NCI-H2196 treated with DMSO at 0.1 percent for 48 hours (cell line): Measurements from ENCODE around the gene TMEM271.
"Not testable (repeated sequence)": the region's sequence is repeated elsewhere in the genome, so short reads cannot be mapped to it uniquely, and the experiment has no call there.

Experiments
- DNase-seq: peaks from one replicate; lab custom pipeline; 2025; ENCODE audit not compliant: unreplicated experiment; lab: John Stamatoyannopoulos, UW

Gene TMEM271

DNA sequence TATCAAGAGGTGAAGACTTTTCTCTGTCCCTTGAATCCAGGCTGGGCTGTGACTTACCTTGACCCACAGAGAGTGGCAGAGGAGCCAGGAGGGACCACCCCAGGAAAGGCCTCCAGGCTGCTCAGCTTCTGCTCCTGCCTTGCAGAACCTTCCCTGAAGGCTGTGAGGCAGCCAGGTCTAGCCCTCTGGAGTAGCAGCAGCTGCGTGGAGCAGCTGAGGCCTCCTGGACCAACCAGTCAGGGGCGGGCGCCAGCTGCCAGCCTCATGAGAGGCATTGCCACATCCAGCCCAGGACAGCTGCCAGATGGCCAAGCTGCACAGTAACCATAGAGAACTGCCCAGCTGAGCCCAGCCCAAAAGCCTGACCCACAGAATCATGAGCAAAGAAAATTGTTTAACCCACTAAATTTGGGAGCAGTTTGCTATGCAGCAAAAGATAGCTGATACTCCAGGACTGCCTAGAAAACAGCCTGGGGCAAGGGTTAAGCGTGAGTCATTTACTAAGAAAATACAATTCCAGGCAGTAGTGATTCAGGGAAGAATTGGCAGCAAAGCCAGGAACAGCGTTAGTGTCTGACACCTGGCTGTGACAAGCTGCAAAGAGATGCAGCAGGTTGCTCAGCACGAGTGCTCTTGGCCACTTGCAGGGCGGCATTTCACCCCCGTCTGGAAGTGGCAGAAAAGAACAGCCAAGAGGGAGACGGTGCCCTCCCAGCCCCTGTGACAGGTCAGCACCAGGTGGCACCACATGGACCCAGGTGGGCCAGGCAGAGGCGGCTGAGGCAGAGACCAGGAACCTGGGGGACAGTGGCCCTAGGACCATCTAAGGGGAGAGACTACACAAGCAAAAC, 34.5 kb upstream of the TMEM271 start:
- DNase-seq: peak; percentile 87

DNA sequence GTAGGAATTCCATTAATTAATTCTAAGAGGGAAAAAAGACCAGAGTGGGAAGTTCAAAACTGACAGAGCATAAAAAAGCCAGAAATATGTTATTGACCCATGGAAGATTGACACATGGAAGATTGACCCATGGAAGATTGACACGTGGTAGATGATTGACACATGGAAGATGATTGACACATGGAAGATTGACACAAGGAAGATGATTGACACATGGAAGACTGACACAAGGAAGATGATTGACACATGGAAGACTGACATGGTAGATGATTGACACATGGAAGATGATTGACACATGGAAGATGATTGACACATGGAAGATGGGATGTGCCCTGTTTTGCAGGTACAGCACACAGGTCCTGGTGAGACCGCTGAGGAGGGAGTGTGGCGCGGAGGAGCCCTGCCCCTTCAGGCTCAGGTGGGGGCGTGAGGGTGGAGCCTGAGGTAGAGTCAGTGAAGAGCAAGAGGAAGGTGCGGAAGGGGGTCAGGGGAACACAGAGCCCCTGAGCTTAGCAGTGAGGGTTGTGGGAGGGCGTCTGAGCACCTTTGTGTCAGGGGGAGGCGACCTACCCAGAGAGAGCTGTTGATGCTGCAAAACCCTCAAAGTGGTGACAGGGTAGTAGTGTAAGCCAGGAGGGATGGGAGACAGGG, 33.4 kb upstream of the TMEM271 start:
- no peak for DNase-seq

DNA sequence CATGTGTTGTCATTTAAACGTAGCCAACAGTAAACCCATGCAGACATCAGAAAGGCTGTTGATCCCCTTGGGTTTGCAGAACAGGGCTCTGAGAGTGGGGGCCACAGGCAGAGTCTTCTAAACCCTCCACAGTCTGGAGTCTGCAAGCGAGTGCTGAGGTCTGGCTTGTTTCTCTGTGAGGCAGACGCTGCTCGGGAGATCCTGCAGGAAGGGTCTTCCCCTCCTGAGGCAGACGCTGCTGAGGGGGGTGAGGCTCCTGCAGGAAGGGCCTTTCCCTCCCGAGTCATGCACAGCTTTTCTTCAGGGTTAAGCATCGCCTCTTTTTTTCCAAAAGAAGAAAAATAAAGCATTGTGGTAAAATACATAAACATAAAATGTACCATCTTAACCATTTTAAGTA, 32.1 kb upstream of the TMEM271 start:
- no peak for DNase-seq

DNA sequence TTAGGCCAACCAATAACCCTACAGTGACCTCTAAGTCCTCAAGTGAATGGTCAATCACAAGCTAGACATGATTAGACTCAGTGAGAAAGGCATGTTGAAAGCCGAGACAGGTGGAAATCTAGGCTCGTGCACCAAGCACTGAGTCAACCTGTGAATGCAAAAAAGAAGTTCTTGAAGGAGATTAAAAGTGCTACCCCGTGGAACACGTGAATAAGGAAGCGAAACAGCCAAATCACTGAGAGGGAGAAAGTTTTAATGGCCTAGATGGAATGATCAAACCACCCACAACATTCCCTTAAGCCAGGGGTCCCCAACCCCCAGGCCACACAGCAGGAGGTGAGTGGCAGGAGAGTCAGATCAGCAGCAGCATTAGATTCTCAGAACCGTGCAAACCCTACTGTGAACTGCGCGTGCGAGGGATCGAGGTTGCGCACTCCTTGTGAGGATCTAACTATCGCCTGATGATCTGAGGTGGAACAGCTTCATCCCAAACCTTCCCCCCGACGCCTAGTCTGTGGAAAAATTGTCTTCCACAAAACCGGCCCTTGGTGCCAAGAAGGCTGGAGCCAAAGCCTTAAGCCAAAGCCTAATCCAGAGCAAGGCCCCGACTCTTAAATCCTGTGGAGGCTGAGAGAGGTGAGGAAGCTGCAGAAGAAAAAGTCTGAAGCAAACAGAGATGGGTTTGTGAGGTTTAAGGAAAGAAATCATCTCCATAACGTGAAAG, 29.8 kb upstream of the TMEM271 start:
- DNase-seq: no peak

DNA sequence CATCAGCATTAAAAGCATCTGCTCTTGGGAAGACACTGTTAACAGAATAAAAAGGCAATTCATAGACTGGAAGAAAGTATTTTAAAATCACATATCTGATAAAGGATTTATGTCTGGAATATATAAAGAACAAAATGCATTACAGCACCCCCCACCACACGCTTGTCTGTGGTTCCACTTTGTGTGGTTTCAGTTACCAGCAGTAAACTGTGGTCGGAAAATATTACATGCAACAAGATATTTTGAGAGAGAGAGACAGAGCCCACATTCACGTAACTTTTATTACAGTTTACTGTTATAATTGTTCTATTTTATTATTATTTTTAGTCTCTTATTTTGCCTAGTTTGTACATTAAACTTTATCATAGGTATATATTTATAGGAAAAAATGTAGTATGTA, 28.0 kb upstream of the TMEM271 start:
- DNase-seq: no peak

DNA sequence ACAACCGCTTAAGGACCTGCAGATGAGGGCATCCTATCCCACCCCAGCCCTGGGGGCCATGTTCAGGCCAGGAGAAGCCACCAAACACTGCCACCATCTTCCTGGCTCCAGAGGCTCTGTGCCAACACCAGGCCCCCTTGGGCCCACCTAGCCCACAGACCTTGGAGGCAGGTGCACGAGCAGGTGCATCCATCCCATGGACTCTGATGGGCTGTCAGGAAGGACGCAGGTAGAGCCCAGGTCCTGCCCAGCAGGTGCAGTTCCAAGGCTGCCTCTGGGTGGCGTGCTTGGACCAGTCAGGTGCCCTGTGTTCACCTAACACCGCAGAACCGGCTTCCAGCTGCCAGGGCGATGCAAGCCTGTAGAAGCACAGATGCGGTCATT, 26.5 kb upstream of the TMEM271 start:
- peak; percentile 51 for DNase-seq

DNA sequence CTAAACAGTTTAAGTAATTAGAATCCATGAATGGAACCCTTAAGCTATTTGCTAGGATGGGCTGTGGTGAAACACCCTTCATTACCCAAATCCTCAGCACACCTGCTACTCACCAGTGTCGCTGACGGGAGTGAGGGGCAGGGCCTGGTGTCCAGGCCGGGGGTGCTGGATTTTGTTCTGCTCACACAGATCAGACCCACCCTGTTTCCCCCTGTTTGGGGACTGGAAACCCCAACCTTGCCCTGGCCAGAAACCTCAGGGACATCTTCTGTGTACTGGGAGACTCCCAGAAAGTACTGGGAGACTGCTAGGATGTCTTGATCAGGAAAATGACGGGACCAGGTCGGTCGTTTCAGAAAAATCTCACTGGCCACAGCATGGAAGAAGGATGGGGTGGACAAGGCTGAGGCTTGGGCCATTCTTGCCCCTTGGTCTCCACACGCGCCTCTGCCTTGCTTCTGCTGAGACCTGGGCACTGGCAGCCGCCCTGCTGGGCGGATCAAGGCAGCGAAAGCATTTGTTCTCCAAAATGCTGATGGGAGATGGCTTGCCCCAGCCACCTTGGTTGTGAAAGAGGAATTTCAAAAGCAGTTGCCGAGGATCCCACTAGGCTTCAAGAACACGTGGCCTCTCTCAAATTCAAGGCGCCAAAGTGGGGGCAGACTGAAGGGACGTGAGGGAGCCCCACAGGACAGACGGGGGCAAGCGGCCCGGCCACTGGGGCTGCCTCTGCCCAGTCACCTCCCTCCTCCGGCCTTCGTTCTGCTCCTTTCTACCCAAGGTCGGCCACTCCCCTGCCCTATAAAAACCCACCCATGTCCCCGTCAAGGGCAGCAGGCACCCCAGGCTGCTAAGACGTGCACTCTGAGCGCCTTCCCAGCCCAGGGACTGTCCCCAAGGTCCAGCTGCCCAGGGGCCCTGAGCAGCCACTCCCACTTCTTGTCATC, 25.8 kb upstream of the TMEM271 start:
- DNase-seq: no peak

DNA sequence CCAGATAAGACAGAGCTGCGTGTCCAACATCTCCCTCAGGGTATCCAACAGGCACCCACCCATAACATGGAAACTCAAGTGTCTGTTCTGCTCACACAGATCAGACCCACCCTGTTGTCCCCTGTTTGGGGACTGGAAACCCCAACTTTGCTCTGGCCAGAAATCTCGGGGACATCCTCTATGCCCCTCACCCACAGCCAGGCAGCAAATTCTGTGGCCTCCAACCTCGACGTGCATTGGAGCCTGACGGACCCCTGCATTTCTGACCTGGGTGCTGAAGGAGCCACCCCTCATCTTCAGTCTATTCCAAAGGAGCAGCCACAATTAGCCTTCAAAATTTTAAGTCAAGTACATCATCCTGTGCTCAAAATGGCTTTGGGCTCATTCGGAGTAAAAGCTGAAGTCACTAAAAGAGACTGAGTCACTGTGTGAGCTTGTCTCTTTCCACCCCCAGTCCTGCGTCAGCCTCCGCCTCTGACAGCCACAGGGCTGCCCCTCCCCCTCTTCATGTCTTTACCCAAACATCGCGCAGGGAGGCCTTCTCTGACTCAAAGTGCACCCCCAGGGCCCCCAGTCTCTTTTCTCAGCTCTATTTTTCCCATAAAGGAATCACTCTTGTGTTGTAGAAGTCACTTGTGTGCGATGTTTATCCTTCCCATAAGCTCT, 24.9 kb upstream of the TMEM271 start:
- DNase-seq: no peak

DNA sequence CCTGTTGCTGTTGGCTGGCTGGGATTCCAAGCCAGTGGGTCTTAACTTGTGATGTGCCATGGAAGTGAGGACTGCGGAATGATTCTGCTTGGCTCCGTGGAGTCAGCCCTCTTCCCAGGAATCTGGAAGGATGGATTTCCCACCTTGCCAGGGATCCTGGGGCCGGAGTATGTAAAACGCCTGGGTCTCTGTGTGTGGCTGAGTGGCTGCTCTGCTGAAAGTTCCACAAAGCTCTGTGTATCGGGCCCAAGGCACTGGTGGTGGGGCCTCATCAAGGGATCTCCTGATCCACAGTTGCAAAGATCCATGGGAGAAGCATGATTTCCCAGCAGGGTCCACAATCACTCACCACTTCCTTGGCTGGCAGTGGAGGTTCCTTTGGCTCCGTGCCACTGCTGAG, 24.1 kb upstream of the TMEM271 start:
- DNase-seq: no peak

DNA sequence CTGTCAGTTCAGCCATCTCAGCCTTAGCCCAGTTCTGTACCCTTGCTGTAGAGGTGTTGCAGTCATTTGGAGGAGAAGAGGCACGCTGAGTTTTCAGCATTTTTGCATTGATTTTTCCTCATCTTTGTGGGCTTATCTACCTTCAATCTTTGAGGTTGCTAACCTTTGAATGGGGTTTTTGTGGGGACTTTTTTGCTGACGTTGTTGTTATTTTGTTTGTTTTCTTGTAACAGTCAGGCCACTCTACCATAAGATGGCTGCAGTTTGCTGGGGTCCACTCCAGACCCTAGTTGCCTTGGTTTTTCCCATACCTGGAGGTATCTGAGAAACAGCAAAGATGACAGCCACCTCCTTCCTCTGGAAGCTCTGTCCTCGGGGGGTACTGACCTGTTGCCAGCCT, 22.8 kb upstream of the TMEM271 start:
- DNase-seq: no peak

DNA sequence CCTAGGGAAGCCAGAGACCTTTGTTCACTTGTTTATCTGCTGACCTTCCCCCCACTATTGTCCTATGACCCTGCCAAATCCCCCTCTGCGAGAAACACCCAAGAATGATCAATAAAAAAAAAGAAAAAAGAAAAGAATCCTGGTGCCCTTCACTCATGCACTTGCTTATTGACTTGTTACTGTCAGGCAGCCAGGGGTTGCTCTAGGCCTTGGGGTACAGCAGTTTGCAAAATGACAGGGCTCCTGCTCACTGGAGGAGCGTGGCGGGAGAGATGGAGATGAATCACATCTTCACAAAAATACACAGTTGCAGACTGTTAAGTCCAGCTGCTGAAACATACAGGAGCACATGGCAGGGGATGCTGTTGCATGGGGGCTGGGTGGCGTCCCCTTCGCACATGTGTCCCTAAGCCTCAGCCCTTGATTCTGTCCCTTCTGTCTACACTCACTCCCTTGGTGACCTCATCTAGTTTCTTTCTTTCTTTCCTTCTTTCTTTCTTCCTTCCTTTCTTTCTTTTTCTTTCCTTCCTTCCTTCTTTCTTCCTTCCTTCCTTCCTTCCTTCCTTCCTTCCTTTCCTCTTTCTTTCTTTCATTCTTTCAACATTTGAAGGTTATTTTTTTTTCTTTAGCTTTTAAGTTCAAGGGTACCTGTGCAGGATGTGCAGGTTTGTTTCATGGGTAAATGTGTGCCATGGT, 16.9 kb upstream of the TMEM271 start:
- DNase-seq: no peak

DNA sequence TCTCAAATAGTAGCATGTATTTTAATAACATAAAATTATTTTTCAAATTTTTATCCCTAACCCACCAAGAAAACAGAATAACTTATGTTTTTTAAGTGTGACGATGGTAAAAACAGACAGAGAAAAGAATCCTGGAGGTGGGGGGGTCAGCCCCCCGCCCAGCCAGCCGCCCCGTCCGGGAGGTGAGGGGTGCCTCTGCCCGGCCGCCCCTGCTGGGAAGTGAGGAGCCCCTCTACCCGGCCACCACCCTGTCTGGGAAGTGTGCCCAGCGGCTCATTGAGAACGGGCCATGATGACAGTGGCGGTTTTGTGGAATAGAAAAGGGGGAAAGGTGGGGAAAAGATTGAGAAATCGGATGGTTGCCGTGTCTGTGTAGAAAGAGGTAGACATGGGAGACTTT, 16.1 kb upstream of the TMEM271 start:
- DNase-seq: not testable (repeated sequence)

DNA sequence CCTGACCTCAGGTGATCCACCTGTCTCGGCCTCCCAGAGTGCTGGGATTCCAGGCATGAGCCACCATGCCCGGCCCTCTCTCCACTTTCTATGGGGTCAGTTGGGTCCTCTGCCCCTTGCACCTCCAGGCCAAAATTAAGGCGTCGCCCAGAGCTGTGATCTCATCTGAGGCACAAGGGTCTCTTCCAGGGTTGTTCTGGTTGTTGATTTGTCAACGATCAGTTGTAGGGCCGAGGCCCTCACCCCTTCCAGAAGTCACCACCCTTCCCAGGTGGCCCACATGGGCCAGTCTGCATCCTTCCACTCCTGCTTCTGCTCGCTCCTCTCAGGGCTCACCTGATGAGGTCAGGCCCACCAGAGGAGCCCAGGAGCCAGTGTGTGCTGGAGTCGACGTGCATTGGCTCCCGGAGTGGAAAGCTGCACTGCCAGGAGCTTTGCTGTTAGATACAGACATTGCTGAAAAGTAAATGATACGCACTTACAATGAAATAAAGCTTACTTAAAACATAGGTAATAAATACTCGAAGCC, 14.3 kb upstream of the TMEM271 start:
- no peak for DNase-seq

DNA sequence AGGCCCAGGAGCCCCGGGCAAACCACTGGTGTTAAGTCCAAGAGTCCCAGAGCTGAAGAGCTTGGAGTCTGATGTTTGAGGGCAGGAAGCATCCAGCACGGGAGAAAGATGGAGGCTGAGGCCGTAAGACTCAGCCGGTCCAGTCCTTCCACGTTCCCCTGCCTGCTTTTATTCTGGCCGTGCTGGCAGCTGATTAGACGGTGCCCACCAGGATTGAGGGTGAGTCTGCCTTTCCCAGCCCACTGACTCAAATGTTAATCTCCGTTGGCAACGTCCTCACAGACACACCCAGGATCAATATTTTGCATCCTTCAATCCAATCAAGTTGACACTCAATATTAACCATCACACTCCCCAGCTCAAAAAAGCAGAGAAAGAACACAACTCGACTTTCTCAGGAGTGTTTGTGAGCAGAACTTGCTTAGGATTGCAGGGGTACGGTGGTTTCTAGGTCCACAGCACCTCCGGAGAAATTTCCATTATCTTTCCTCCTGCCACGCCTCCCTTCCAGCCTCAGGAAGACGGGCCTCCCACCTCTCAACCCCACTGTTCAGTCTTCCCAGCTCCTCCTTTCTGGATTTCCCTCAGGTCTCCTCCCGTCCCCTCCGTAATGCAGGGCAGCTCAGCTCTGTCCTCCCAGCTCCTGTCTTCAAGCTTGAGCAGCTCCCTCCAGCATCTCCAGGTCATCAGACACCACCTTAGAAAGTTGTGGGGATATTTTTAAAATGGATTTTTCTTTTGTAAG, 13.3 kb upstream of the TMEM271 start:
- DNase-seq: no peak

DNA sequence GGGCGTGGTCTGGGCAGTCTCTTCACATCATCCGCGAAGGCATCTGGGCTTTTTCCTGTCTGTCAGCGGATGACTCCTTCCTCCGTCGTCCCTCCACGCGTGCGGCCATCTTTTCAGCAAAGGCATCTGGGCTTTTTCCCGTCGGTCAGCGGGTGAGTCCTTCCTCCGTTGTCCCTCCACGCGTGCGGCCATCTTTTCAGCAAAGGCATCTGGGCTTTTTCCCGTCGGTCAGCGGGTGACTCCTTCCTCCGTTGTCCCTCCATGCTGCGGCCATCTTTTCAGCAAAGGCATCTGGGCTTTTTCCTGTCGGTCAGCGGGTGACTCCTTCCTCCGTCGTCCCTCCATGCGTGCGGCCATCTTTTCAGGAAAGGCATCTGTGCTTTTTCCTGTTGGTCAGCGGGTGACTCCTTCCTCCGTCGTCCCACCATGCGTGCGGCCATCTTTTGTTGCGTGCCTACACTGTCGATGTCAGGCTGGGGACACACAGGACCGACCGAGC, 12.3 kb upstream of the TMEM271 start:
- DNase-seq: no peak

DNA sequence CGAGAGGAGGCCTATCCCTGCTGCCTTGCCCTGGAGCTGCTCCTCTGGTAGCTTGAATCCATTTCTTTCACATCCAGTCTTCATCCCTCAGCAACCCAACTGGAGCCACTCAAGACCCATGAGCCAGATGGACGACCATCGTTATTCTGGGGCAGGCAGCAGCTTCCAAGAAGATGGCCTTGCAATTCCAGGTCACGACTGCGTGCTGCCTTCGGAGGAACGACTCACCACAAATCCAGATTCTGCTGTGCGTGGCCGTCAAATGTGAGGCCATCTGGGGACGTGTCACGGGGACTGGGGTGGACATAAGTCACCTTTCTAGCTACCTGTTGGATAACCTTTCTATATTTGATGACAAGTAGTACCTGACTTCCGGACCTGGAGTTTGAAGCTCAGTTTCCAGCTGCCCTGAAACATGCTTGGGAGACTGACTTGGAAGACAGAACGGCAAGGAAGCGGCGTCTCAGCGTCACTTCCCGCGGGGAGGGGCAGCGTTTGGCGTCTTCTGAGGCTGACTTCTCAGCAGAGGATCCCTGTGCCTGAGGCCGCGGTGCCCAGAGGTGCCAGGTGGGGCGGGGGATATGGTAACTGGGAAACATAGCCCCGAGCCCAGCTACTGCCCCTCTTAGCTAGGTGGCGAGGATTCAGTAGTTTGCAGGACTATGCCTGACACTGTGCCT, 11.7 kb upstream of the TMEM271 start:
- no peak for DNase-seq

DNA sequence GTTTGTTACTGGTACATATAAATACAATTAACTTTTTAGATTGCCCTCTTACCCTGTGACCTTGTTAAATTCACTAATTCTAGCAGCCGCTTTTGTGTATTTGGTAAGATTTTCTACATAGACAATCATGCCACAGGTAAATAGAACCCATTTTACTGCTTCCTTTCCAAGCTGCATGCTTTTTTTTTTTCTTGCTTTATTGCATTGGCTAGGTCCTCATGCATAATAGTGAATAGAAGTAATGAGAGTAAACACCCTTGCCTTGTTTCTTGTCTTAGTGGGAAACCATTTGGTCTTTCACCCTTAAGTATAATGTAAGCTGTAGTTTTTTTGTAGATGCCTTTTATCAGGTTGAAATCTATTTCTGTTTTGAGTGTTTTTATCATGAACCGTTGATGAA, 7.7 kb upstream of the TMEM271 start:
- no peak for DNase-seq

DNA sequence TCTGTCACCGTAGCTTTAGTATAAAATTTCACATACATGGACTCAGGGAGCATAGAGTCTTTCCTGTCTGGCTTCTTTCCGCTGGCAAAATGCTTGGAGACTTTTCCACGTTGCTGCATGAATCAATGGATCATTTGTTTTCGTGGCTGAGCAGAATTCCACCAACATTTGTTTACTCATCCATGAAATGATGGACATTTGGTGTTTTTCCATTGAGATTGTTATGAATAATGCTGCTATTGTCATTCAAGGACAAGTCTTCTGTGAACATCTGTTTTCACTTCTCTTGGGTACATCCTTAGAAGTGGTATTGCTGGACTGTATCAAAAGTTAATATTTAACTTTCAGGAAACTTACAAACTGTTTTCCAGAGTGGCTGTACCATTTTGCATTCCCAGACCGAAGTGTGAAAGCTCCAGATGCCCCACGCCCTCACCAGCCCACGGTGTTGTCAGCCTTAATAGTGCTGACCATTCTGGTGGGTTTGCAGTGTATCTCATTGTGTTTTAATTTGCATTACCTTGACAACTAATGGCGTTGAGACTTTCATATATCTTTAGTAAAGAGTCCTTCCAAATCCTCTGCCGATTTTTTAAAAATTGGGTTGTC, 5.8 kb upstream of the TMEM271 start:
- no peak for DNase-seq
